Measurements from ENCODE around the gene KCNK17. TPM values are rescaled to one million over a fixed set of nuclear protein-coding genes. Genes with fewer than 3 reads are reported as not detected.

The KCNK17 gene
- total and polyA plus RNA-seq, 2 of the 8 experiments (the other 6 are each of a cell fraction or from before 2014, with no cell fraction given), result 2.9 to 3.4 TPM

- TF ChIP-seq, protein P1, sequence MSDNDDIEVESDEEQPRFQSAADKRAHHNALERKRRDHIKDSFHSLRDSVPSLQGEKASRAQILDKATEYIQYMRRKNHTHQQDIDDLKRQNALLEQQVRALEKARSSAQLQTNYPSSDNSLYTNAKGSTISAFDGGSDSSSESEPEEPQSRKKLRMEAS (IDR thresholded peaks at IDR 0.05), result peak; percentile 42
- TF ChIP-seq KDM4A (IDR thresholded peaks at IDR 0.05; ENCODE audit: low read depth, low read length, severe bottlenecking) (peak; percentile 93), SIX5 (IDR thresholded peaks at IDR 0.05; ENCODE audit: low read depth, low read length) (no peak), CREB1 (IDR thresholded peaks at IDR 0.05) (peak; percentile 61), PHF8 (conservative IDR thresholded peaks at IDR 0.05; ENCODE audit: low read depth, low read length) (peak; percentile 46), POLR2A (IDR thresholded peaks at IDR 0.05; ENCODE audit: control extremely low read depth in 1 of 2, low read depth in 2 of 2, low read length in 2 of 2) (no peak)
- TF ChIP-seq, protein P2, sequence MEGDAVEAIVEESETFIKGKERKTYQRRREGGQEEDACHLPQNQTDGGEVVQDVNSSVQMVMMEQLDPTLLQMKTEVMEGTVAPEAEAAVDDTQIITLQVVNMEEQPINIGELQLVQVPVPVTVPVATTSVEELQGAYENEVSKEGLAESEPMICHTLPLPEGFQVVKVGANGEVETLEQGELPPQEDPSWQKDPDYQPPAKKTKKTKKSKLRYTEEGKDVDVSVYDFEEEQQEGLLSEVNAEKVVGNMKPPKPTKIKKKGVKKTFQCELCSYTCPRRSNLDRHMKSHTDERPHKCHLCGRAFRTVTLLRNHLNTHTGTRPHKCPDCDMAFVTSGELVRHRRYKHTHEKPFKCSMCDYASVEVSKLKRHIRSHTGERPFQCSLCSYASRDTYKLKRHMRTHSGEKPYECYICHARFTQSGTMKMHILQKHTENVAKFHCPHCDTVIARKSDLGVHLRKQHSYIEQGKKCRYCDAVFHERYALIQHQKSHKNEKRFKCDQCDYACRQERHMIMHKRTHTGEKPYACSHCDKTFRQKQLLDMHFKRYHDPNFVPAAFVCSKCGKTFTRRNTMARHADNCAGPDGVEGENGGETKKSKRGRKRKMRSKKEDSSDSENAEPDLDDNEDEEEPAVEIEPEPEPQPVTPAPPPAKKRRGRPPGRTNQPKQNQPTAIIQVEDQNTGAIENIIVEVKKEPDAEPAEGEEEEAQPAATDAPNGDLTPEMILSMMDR (IDR thresholded peaks at IDR 0.05; ENCODE audit: control extremely low read depth in 1 of 3, insufficient read depth in 1 of 3, low read depth in 1 of 3, low read length in 3 of 3), result peak in 1 of 3 experiments; percentile 20; a peak in 1 of 4 replicates
These were observed 520 bp downstream of the KCNK17 start (continued) for GRCh38 chr6:39313526-39314272.

All from H1 (cell line).